GM12878 (cell line): Measurements from ENCODE around the gene BEAN1. TPM values are rescaled to one million over a fixed set of nuclear protein-coding genes. Genes with fewer than 3 reads are reported as not detected.

Source experiments
- ATAC-seq: fragments of 200-7000 bp; cut with Tn5 transposase; 3 replicates; pipeline ENCODE4 v1.9.1; 2020; ENCODE audit warnings: mild to moderate bottlenecking, moderate library complexity
- BruUV-seq: library from RNA; stranded (reverse); fragments of 400-500 nt; replicated peaks from 2 replicates; lab custom pipeline; 2021; lab: Mats Ljungman, UMichigan
- CTCF ChIA-PET: fragments of 300-600 bp; sonication (Branson Sonifier 250); formaldehyde crosslinking; extraction: SDS; loops from one replicate; lab custom pipeline; 2021; ENCODE audit warnings: inconsistent platforms; lab: Yijun Ruan, JAX
- POLR2A ChIA-PET: fragments of 350-600 bp; formaldehyde crosslinking; extraction: SDS; loops from one replicate; lab custom pipeline; 2021; ENCODE audit warnings: inconsistent platforms; lab: Charles Lee
- RAD21 ChIA-PET: fragments of 300-600 bp; sonication (Branson Sonifier 250); formaldehyde crosslinking; loops from one replicate; lab custom pipeline; 2023; ENCODE audit warnings: antibody characterized with exemption; ENCODE audit not compliant: unreplicated experiment; lab: Charles Lee
- SMC1A ChIA-PET: fragments of 300-600 bp; sonication (Branson Sonifier 250); formaldehyde crosslinking; loops from one replicate; lab custom pipeline; 2023; ENCODE audit not compliant: unreplicated experiment, uncharacterized antibody; lab: Charles Lee
- DNase-seq: peaks from one replicate; pipeline ENCODE4 v3.0.0-alpha.2; 2011; ENCODE audit warnings: low read depth, low spot score
- FAIRE-seq: peaks from 3 replicates; lab custom pipeline; 2011; peaks lifted over from hg19 to GRCh38; lab: Jason Lieb, UNC
- H2AFZ ChIP-seq: 2 replicates; pipeline ENCODE4 v1.6.0; 2011; ENCODE audit warnings: low read depth, low read length, control low read depth; ENCODE audit not compliant: control insufficient read depth
- H3K27ac ChIP-seq: 2 replicates; pipeline ENCODE4 v1.5.1; 2011; ENCODE audit warnings: control low read depth; ENCODE audit not compliant: control insufficient read depth, insufficient read depth
- H3K27me3 ChIP-seq, 2 experiments: replicated peaks in 1 of 2; 2 replicates each; pipeline versions ENCODE4 v1.6.0 to v1.6.1; 2011; ENCODE audit warnings: low read length in 1 of 2; ENCODE audit not compliant: control insufficient read depth in 2 of 2, insufficient read depth in 2 of 2
- H3K36me3 ChIP-seq, 2 experiments: 2 replicates each; pipeline ENCODE4 v1.5.1; 2011; ENCODE audit warnings: low read length in 1 of 2; ENCODE audit not compliant: control insufficient read depth in 2 of 2, insufficient read depth in 2 of 2
- H3K4me1 ChIP-seq: 2 replicates; pipeline ENCODE4 v1.6.1; 2011; ENCODE audit warnings: mild to moderate bottlenecking, low read length, moderate library complexity, mixed read lengths; ENCODE audit not compliant: control insufficient read depth, insufficient read depth
- H3K4me2 ChIP-seq: 2 replicates; pipeline ENCODE4 v1.6.0; 2011; ENCODE audit warnings: control low read depth; ENCODE audit not compliant: control insufficient read depth, insufficient read depth
- H3K4me3 ChIP-seq: fragments of 200-600 bp; sonication (generic); 2 replicates; pipeline ENCODE4 v1.5.1; 2016
- H3K79me2 ChIP-seq: 2 replicates; pipeline ENCODE4 v1.6.0; 2011; ENCODE audit warnings: low read length; ENCODE audit not compliant: control insufficient read depth, insufficient read depth
- H3K9ac ChIP-seq: 2 replicates; pipeline ENCODE4 v1.8.0; 2011; ENCODE audit warnings: low read length, control low read depth, mixed read lengths; ENCODE audit not compliant: control insufficient read depth, insufficient read depth
- H3K9me3 ChIP-seq: replicated peaks from 3 replicates; pipeline ENCODE4 v1.5.1; 2011; ENCODE audit warnings: mild to moderate bottlenecking, low read length; ENCODE audit not compliant: control insufficient read depth, insufficient read depth
- H4K20me1 ChIP-seq: 2 replicates; pipeline ENCODE4 v1.6.0; 2011; ENCODE audit not compliant: control insufficient read depth, insufficient read depth
- CTCF ChIP-seq, 3 experiments: IDR thresholded peaks in 2 of 3; conservative IDR thresholded peaks in 1 of 3; 2 replicates each; pipeline ENCODE4 v1.5.1; 2011; ENCODE audit warnings: low read depth in 3 of 3, low read length in 3 of 3, mild to moderate bottlenecking in 3 of 3, control low read depth in 2 of 3, moderate library complexity in 2 of 3, inconsistent platforms in 1 of 3, mixed read lengths in 1 of 3; ENCODE audit not compliant: control insufficient read depth in 2 of 3, insufficient read depth in 1 of 3; ENCODE audit errors: extremely low read depth in 1 of 3
- DPF2 ChIP-seq: fragments of 450-650 bp; IDR thresholded peaks from 2 replicates; pipeline ENCODE4 v1.6.1; 2017; ENCODE audit warnings: mild to moderate bottlenecking
- EED ChIP-seq: sonication (generic); IDR thresholded peaks from 2 replicates; pipeline ENCODE4 v1.6.1; 2016; ENCODE audit warnings: antibody characterized with exemption, low read depth
- FOS ChIP-seq: IDR thresholded peaks from 3 replicates; pipeline ENCODE4 v1.6.1; 2011; ENCODE audit warnings: borderline replicate concordance; ENCODE audit not compliant: insufficient read length; ENCODE audit errors: extremely low read depth
- HDAC6 ChIP-seq: fragments of 200-600 bp; sonication (generic); IDR thresholded peaks from one replicate; pipeline ENCODE4 v1.8.0; 2017; ENCODE audit warnings: antibody characterized with exemption; ENCODE audit not compliant: unreplicated experiment
- MEF2A ChIP-seq: IDR thresholded peaks from 2 replicates; pipeline ENCODE4 v1.6.1; 2011; ENCODE audit warnings: low read depth, mild to moderate bottlenecking, low read length, moderate library complexity; ENCODE audit not compliant: insufficient read depth
- NR2C2 ChIP-seq: IDR thresholded peaks from 2 replicates; pipeline ENCODE4 v1.6.1; 2011; ENCODE audit warnings: borderline replicate concordance, low read depth; ENCODE audit not compliant: control insufficient read depth, insufficient read length
- NR2F1 ChIP-seq: fragments of 450-650 bp; conservative IDR thresholded peaks from 2 replicates; pipeline ENCODE4 v1.6.1; 2017; ENCODE audit warnings: mild to moderate bottlenecking
- PAX8 ChIP-seq: fragments of 450-650 bp; IDR thresholded peaks from 2 replicates; pipeline ENCODE4 v1.6.1; 2017; ENCODE audit warnings: mild to moderate bottlenecking, moderate library complexity
- POLR2A ChIP-seq: IDR thresholded peaks from 2 replicates; pipeline ENCODE4 v1.6.1; 2011; ENCODE audit warnings: low read depth, mild to moderate bottlenecking, low read length
- POLR2AphosphoS2 ChIP-seq: IDR thresholded peaks from 2 replicates; pipeline ENCODE4 v1.6.1; 2011; ENCODE audit warnings: low read depth, mild to moderate bottlenecking, low read length, improper control_type of control experiment, moderate library complexity
- RFX5 ChIP-seq: IDR thresholded peaks from 2 replicates; pipeline ENCODE4 v1.6.1; 2011; ENCODE audit warnings: low read depth, low read length, improper control_type of control experiment
- SKIL ChIP-seq: fragments of 450-650 bp; IDR thresholded peaks from 2 replicates; pipeline ENCODE4 v1.6.1; 2017; ENCODE audit warnings: mild to moderate bottlenecking, low read depth, inconsistent platforms; ENCODE audit not compliant: poor library complexity, severe bottlenecking
- SPI1 ChIP-seq: IDR thresholded peaks from 2 replicates; pipeline ENCODE4 v1.6.1; 2011; ENCODE audit warnings: low read depth, mild to moderate bottlenecking, low read length, moderate library complexity, borderline replicate concordance; ENCODE audit not compliant: insufficient read depth
- USF2 ChIP-seq: IDR thresholded peaks from 2 replicates; pipeline ENCODE4 v1.6.1; 2011; ENCODE audit warnings: low read depth, low read length, improper control_type of control experiment, borderline replicate concordance
- ZNF217 ChIP-seq: fragments of 450-650 bp; IDR thresholded peaks from 2 replicates; pipeline ENCODE4 v1.6.1; 2017; ENCODE audit warnings: antibody characterized with exemption, mild to moderate bottlenecking
- WGBS: methylation state at CpG from one replicate; pipeline ENCODE4 v1.1.6; 2016; ENCODE audit warnings: low lambda C conversion rate; ENCODE audit not compliant: insufficient replicate concordance, insufficient coverage; ENCODE audit errors: missing lambda C conversion rate; 5-methylcytosine and 5-hydroxymethylcytosine counted together
- in situ Hi-C: fragments of 300-500 bp; cut with MboI; formaldehyde crosslinking; loops from 9 replicates; pipeline ENCODE4 v1.14.3; 2018; ENCODE audit warnings: mixed read lengths
- intact Hi-C: fragments of 100-400 bp; cut with micrococcal nuclease; formaldehyde crosslinking; loops from one replicate; pipeline ENCODE4 v1.14.2; 2022; ENCODE audit not compliant: unreplicated experiment
- polyA plus RNA-seq, 11 experiments: library from polyadenylated mRNA; depleted of rRNA in 4 of 11; unstranded in 6 of 11; stranded (reverse) in 5 of 11; fragments of >200 nt; fragmentation: Nextera tagmentation in 4 of 11; fragmentation: Illumina TruSeq in 1 of 11; extraction: Ambion mirVana in 4 of 11; extraction: Trizol in 1 of 11; gene quantifications; 1 replicate in 1 of 11; 2 replicates in 10 of 11; pipeline versions ENCODE4 v1.2.1 to v1.2.3, GENCODE V29; 2011 to 2016; ENCODE audit warnings: inconsistent platforms in 2 of 11, missing spikeins in 2 of 11, low read depth in 1 of 11
- total RNA-seq, 4 experiments: library from RNA; depleted of rRNA in 3 of 4; stranded (reverse); fragments of >200 nt in 3 of 4; fragmentation: Illumina TruSeq in 1 of 4; extraction: Trizol in 1 of 4; gene quantifications; 2 replicates each; pipeline versions ENCODE4 v1.2.1 to v1.2.3, GENCODE V29; 2013 to 2021

Gene BEAN1
- total and polyA plus RNA-seq, 10 of the 15 experiments (the other 5 are each of a cell fraction or from before 2014, with no cell fraction given) = not detected

GRCh38 chr16:66473051-66473571 is 46.0 kb downstream of the BEAN1 start:
- H2AFZ ChIP-seq = no peak overlapping the region
- 46% methylated on average over 15 of the region's 15 CpGs for WGBS
- CTCF ChIA-PET = interaction anchor here (0.9 to 6.4 kb wide), 3 partner anchors 66 to 395 kb away, joined by 3 to 60 read pairs (median 3); no protein-coding TSS in a partner anchor
- no peak overlapping the region for H3K4me2 ChIP-seq
- no peak for DNase-seq
- no peaks in the 10 kb centered on the region for H3K79me2 ChIP-seq
- H3K36me3 ChIP-seq = no peaks in the 10 kb centered on the region
- no peak for TF ChIP-seq SPI1
- TF ChIP-seq RFX5 = no peak
- no peak for TF ChIP-seq DPF2
- TF ChIP-seq POLR2AphosphoS2 = no peak
- no peak for TF ChIP-seq SKIL
- no peak for TF ChIP-seq NR2F1
- no peak for TF ChIP-seq ZNF217
- no peak for TF ChIP-seq POLR2A
- no peak for TF ChIP-seq HDAC6
- TF ChIP-seq EED = no peak
- TF ChIP-seq USF2 = no peak
- TF ChIP-seq PAX8 = no peak
- TF ChIP-seq CTCF (IDR thresholded peaks at IDR 0.05 in 2 of 3, conservative IDR thresholded peaks at IDR 0.05 in 1 of 3; ENCODE audit: control insufficient read depth in 2 of 3, extremely low read depth in 1 of 3, insufficient read depth in 1 of 3, low read depth in 3 of 3, low read length in 3 of 3) = no peak
- no peak for TF ChIP-seq MEF2A
- TF ChIP-seq FOS = no peak
- no peak for TF ChIP-seq NR2C2
- no peaks in the 10 kb centered on the region for H3K9me3 ChIP-seq
- no peak overlapping the region for H3K9ac ChIP-seq
- POLR2A ChIA-PET = no interaction called here
- FAIRE-seq = no peak
- RAD21 ChIA-PET = interaction anchor here (1.6 to 1.7 kb wide), 2 partner anchors 51 to 116 kb away, joined by 4 to 5 read pairs; no protein-coding TSS in a partner anchor
- peaks cover 3% of the 10 kb centered on the region in 2 experiments; a peak in 3 of 4 replicates for H3K27me3 ChIP-seq
- in situ Hi-C loops = no loop called here
- SMC1A ChIA-PET = interaction anchor here (1.7 to 5.9 kb wide), 2 partner anchors 11 to 67 kb away, joined by 4 to 36 read pairs; no protein-coding TSS in a partner anchor
- intact Hi-C loops = no loop called here
- H3K27ac ChIP-seq = no peak overlapping the region
- no TSS peak for BruUV-seq
- H4K20me1 ChIP-seq = no peaks in the 10 kb centered on the region
- no peak for ATAC-seq
- H3K4me1 ChIP-seq = no peaks in the 10 kb centered on the region
- no peak overlapping the region for H3K4me3 ChIP-seq
